Esophagus muscularis mucosa (tissue), 4 donors: Measurements from ENCODE around the gene PLGRKT. TPM values are rescaled to one million over a fixed set of nuclear protein-coding genes. Genes with fewer than 3 reads are reported as not detected.

Experiments
- DNase-seq: peaks from one replicate; pipeline ENCODE4 v3.0.0-alpha.2; 2017; ENCODE audit errors: extremely low spot score
- H3K27ac ChIP-seq, 4 donors: fragments of 200-600 bp; sonication (generic); replicated peaks in 1 of 4; 1 replicate in 3 of 4; 2 replicates in 1 of 4; pipeline ENCODE4 v1.5.1; 2016 to 2019; ENCODE audit warnings: mild to moderate bottlenecking in 1 of 4
- H3K27me3 ChIP-seq, 4 donors: fragments of 200-600 bp; sonication (generic); one replicate each; pipeline versions ENCODE4 v1.5.1 to v1.6.0; 2016 to 2019
- H3K36me3 ChIP-seq, 4 donors: fragments of 200-600 bp; sonication (generic); one replicate each; pipeline ENCODE4 v1.5.1; 2016 to 2019
- H3K4me1 ChIP-seq, 4 donors: fragments of 200-600 bp; sonication (generic); one replicate each; pipeline ENCODE4 v1.5.1; 2016 to 2019
- H3K4me3 ChIP-seq, 4 donors: fragments of 200-600 bp; sonication (generic); 1 replicate in 2 of 4; 2 replicates in 2 of 4; pipeline ENCODE4 v1.5.1; 2016 to 2019; ENCODE audit warnings: mild to moderate bottlenecking in 4 of 4, moderate library complexity in 1 of 4
- H3K9me3 ChIP-seq, 4 donors: fragments of 200-600 bp; sonication (generic); 1 replicate in 3 of 4; 2 replicates in 1 of 4; pipeline ENCODE4 v1.5.1; 2016 to 2019
- CTCF ChIP-seq, 3 experiments: fragments of 200-600 bp in 2 of 3; fragments of 450-650 bp in 1 of 3; sonication (generic) in 2 of 3; IDR thresholded peaks; one replicate each; pipeline ENCODE4 v1.5.1; 2017 to 2019; ENCODE audit warnings: antibody characterized with exemption in 3 of 3, mild to moderate bottlenecking in 2 of 3, moderate library complexity in 1 of 3
- EP300 ChIP-seq: sonication (generic); formaldehyde crosslinking; IDR thresholded peaks from one replicate; pipeline ENCODE4 v1.6.1; 2017; ENCODE audit warnings: antibody characterized with exemption
- POLR2A ChIP-seq: fragments of 450-650 bp; IDR thresholded peaks from one replicate; pipeline ENCODE4 v1.6.1; 2017; ENCODE audit warnings: antibody characterized with exemption, moderate library complexity, mild to moderate bottlenecking, low read depth
- POLR2AphosphoS5 ChIP-seq, 2 donors: sonication (generic); formaldehyde crosslinking; IDR thresholded peaks; one replicate each; pipeline ENCODE4 v1.6.1; 2017; ENCODE audit warnings: antibody characterized with exemption in 2 of 2
- WGBS: methylation state at CpG from one replicate; pipeline ENCODE4 v1.1.5; 2018; 5-methylcytosine and 5-hydroxymethylcytosine counted together
- intact Hi-C: fragments of 100-400 bp; cut with DNase I; formaldehyde crosslinking; loops from one replicate; pipeline ENCODE4 v1.15.1; 2023
- total RNA-seq, 4 donors: library from RNA; depleted of rRNA; stranded (reverse); fragments of >200 nt; gene quantifications; one replicate each; pipeline versions ENCODE4 v1.1.0 to v1.2.1, GENCODE V29; 2016

Gene PLGRKT
- total RNA-seq, 4 donors from 2014 or later = 11.1 to 18.3 (median 11.7) TPM

- H3K9me3 ChIP-seq = peaks cover 0 to 3% (median 0%) of the 10 kb centered on the region in 4 donors
- peaks cover 5 to 10% (median 10%) of the 10 kb centered on the region in 4 donors for H3K4me1 ChIP-seq
- no peak overlapping the region for H3K27ac ChIP-seq
- DNase-seq = no peak
- TF ChIP-seq CTCF (IDR thresholded peaks at IDR 0.05) (peak; percentile 30 to 51 (median 37)), EP300 (no peak)
- no peaks in the 10 kb centered on the region for H3K27me3 ChIP-seq
- intact Hi-C loops = no loop called here
- H3K4me3 ChIP-seq = no peak overlapping the region
- WGBS = 51% methylated on average over 2 of the region's 2 CpGs
- no peaks in the 10 kb centered on the region for H3K36me3 ChIP-seq
Observed at GRCh38 chr9:5442400-5443011, 4.8 kb upstream of the PLGRKT start.

GRCh38 chr9:5441043-5441442 lies 3.3 kb upstream of the PLGRKT start:
- intact Hi-C loops = no loop called here
- H3K36me3 ChIP-seq = peaks cover 0 to under 1% (median 0%) of the 10 kb centered on the region in 4 donors
- no peaks in the 10 kb centered on the region for H3K27me3 ChIP-seq
- TF ChIP-seq POLR2AphosphoS5 (IDR thresholded peaks at IDR 0.05) (no peak), POLR2A (no peak), EP300 (no peak), CTCF (IDR thresholded peaks at IDR 0.05) (no peak)
- WGBS = 92% methylated on average over 2 of the region's 2 CpGs
- H3K27ac ChIP-seq = no peak overlapping the region
- peaks cover 0 to 3% (median 0%) of the 10 kb centered on the region in 4 donors for H3K9me3 ChIP-seq
- DNase-seq = no peak
- no peak overlapping the region for H3K4me3 ChIP-seq
- H3K4me1 ChIP-seq = peaks cover 14 to 22% (median 21%) of the 10 kb centered on the region in 4 donors

- H3K9me3 ChIP-seq = no peaks in the 10 kb centered on the region
- intact Hi-C loops = no loop called here
- H3K4me1 ChIP-seq = peaks cover 16 to 27% (median 21%) of the 10 kb centered on the region in 4 donors
- DNase-seq = no peak
- H3K36me3 ChIP-seq = peaks cover 0 to 5% (median 2%) of the 10 kb centered on the region in 4 donors
- 84% methylated on average over 3 of the region's 3 CpGs for WGBS
- H3K27ac ChIP-seq = no peak overlapping the region
- H3K27me3 ChIP-seq = no peaks in the 10 kb centered on the region
- TF ChIP-seq POLR2AphosphoS5 (IDR thresholded peaks at IDR 0.05) (no peak), EP300 (no peak), POLR2A (no peak)
- no peak overlapping the region for H3K4me3 ChIP-seq
Observed at GRCh38 chr9:5440426-5440825, 2.7 kb upstream of the PLGRKT start.

GRCh38 chr9:5438301-5439162 lies 807 bp upstream of the PLGRKT start:
- Histone ChIP-seq H3K27me3 (no peaks in the 10 kb centered on the region), H3K4me3 (peak overlapping the region; percentile 60 to 67 (median 66)), H3K4me1 (peaks cover 16 to 27% (median 21%) of the 10 kb centered on the region in 4 donors), H3K27ac (peak overlapping the region; percentile 87 to 94 (median 88)), H3K36me3 (peaks cover 0 to 16% (median 6%) of the 10 kb centered on the region in 4 donors), H3K9me3 (no peaks in the 10 kb centered on the region)
- intact Hi-C loops = loop anchor here (5.0 kb wide), 1 partner anchor 394 kb away; the partner anchor contains the start of gene ERMP1
- WGBS = 77% methylated on average over 19 of the region's 21 CpGs
- DNase-seq = no peak
- no peak for TF ChIP-seq POLR2A
- no peak for TF ChIP-seq CTCF (IDR thresholded peaks at IDR 0.05)
- TF ChIP-seq EP300 = no peak

GRCh38 chr9:5436441-5436840 lies 1.3 kb downstream of the PLGRKT start:
- H3K9me3 ChIP-seq = no peaks in the 10 kb centered on the region
- H3K27ac ChIP-seq = peak overlapping the region in 1 of 4 donors; percentile 89
- DNase-seq = no peak
- peaks cover 0 to 35% (median 8%) of the 10 kb centered on the region in 4 donors for H3K36me3 ChIP-seq
- intact Hi-C loops = loop anchor here (5.0 kb wide), 1 partner anchor 396 kb away; the partner anchor contains the start of gene ERMP1
- H3K4me3 ChIP-seq = peak overlapping the region in 2 of 4 donors; percentile 60 to 66
- no peaks in the 10 kb centered on the region for H3K27me3 ChIP-seq
- WGBS = 88% methylated on average over 2 of the region's 2 CpGs
- TF ChIP-seq CTCF (IDR thresholded peaks at IDR 0.05) (no peak), EP300 (no peak), POLR2A (no peak), POLR2AphosphoS5 (IDR thresholded peaks at IDR 0.05) (no peak)
- H3K4me1 ChIP-seq = peaks cover 16 to 27% (median 21%) of the 10 kb centered on the region in 4 donors
